ENCODE results near the gene LRRTM4.

LRRTM4 gene

GRCh38 chr2:76825140-76825970, 696.8 kb downstream of the LRRTM4 start:
- H3K4me3 ChIP-seq (ENCODE audit: low read depth, low read length), result no peak overlapping the region
- TF ChIP-seq, protein P1, sequence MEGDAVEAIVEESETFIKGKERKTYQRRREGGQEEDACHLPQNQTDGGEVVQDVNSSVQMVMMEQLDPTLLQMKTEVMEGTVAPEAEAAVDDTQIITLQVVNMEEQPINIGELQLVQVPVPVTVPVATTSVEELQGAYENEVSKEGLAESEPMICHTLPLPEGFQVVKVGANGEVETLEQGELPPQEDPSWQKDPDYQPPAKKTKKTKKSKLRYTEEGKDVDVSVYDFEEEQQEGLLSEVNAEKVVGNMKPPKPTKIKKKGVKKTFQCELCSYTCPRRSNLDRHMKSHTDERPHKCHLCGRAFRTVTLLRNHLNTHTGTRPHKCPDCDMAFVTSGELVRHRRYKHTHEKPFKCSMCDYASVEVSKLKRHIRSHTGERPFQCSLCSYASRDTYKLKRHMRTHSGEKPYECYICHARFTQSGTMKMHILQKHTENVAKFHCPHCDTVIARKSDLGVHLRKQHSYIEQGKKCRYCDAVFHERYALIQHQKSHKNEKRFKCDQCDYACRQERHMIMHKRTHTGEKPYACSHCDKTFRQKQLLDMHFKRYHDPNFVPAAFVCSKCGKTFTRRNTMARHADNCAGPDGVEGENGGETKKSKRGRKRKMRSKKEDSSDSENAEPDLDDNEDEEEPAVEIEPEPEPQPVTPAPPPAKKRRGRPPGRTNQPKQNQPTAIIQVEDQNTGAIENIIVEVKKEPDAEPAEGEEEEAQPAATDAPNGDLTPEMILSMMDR (IDR thresholded peaks at IDR 0.05; ENCODE audit: insufficient read depth, low read depth, low read length, missing control alignments), result no peak
- no peak for DNase-seq (ENCODE audit: low read depth)

DNA sequence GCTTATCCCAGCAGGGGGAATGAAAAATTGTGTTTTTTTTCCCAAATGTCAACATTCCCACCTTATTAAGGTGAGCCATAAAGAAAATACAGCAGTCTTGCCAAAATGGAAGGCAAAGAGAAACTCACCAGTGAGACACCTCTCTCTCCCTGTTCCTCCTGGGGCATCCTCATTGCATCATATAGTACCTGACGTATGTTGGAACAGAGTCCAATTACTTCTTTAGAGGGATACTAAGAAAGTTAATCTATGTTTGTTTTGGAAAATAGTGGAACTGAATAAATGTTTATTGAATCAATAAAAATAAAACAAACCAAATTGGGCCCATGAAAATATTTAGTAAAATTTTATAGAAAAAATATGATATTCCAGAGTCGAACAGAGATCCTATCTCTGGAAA, 700.4 kb downstream of the LRRTM4 start:
- DNase-seq (ENCODE audit: low read depth), result no peak
- H3K4me3 ChIP-seq (ENCODE audit: low read depth, low read length), result no peak overlapping the region
- TF ChIP-seq, protein P1 (IDR thresholded peaks at IDR 0.05; ENCODE audit: insufficient read depth, low read depth, low read length, missing control alignments), result no peak

GRCh38 chr2:76813084-76813483, 709.1 kb downstream of the LRRTM4 start:
- no peak overlapping the region for H3K4me3 ChIP-seq (ENCODE audit: low read depth, low read length)
- TF ChIP-seq, protein P1 (IDR thresholded peaks at IDR 0.05; ENCODE audit: insufficient read depth, low read depth, low read length, missing control alignments), result no peak
- no peak for DNase-seq (ENCODE audit: low read depth)

- no peak for DNase-seq (ENCODE audit: low read depth)
- TF ChIP-seq, protein P1 (IDR thresholded peaks at IDR 0.05; ENCODE audit: insufficient read depth, low read depth, low read length, missing control alignments), result no peak
- no peak overlapping the region for H3K4me3 ChIP-seq (ENCODE audit: low read depth, low read length)
Observed at GRCh38 chr2:76812156-76812555, 710.0 kb downstream of the LRRTM4 start.

DNA sequence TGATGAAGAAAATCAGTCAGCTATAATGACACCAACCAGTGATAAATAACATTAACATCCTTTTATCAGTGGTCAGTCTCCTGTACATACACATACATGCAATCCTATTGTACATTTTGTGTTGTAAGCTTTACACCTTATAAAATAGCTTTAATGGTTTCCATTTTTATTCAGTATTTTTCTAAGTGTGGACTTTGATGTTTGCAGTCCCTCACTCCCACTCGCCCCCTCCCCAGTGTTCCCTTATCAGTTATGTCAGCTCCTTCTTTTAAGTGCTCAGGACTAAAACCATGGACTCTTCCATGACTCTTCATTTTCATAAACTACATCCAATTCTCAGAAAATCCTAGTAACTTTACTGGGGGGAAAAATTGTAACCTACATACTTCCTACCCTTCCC, 713.0 kb downstream of the LRRTM4 start:
- no peak for DNase-seq (ENCODE audit: low read depth)
- TF ChIP-seq, protein P1 (IDR thresholded peaks at IDR 0.05; ENCODE audit: insufficient read depth, low read depth, low read length, missing control alignments), result no peak
- H3K4me3 ChIP-seq (ENCODE audit: low read depth, low read length), result no peak overlapping the region

GRCh38 chr2:76808732-76809131, 713.4 kb downstream of the LRRTM4 start:
- DNase-seq (ENCODE audit: low read depth), result no peak
- no peak overlapping the region for H3K4me3 ChIP-seq (ENCODE audit: low read depth, low read length)
- TF ChIP-seq, protein P1 (IDR thresholded peaks at IDR 0.05; ENCODE audit: insufficient read depth, low read depth, low read length, missing control alignments), result no peak
